Gastroesophageal sphincter (tissue), 4 donors: ENCODE data around the gene WDR54. TPM values are rescaled to one million over a fixed set of nuclear protein-coding genes. Genes with fewer than 3 reads are reported as not detected.
"Not testable (repeated sequence)": the region's sequence is repeated elsewhere in the genome, so short reads cannot be mapped to it uniquely, and the experiment has no call there.

Experiments
- ATAC-seq: fragments of 150-250 bp; one replicate; pipeline ENCODE4 v1.9.1; 2016; ENCODE audit warnings: mild to moderate bottlenecking, moderate library complexity
- H3K27ac ChIP-seq, 4 donors: fragments of 200-600 bp; sonication (generic) in 3 of 4; 1 replicate in 3 of 4; 2 replicates in 1 of 4; pipeline ENCODE4 v1.5.1; 2016 to 2019
- H3K27me3 ChIP-seq: fragments of 200-600 bp; sonication (generic); one replicate; pipeline ENCODE4 v1.5.1; 2019
- H3K36me3 ChIP-seq, 2 donors: fragments of 200-600 bp; sonication (generic); one replicate each; pipeline ENCODE4 v1.5.1; 2019; ENCODE audit warnings: control low read depth in 1 of 2
- H3K4me1 ChIP-seq, 3 donors: fragments of 200-600 bp; sonication (generic); 1 replicate in 2 of 3; 2 replicates in 1 of 3; pipeline ENCODE4 v1.5.1; 2016 to 2019; ENCODE audit warnings: control low read depth in 2 of 3
- H3K4me3 ChIP-seq, 2 donors: fragments of 200-600 bp; sonication (generic); one replicate each; pipeline ENCODE4 v1.5.1; 2019; ENCODE audit warnings: mild to moderate bottlenecking in 1 of 2, moderate library complexity in 1 of 2
- H3K9me3 ChIP-seq, 3 donors: fragments of 200-600 bp; sonication (generic); one replicate each; pipeline ENCODE4 v1.5.1; 2017 to 2019; ENCODE audit warnings: control low read depth in 2 of 3
- EP300 ChIP-seq: sonication (generic); formaldehyde crosslinking; IDR thresholded peaks from one replicate; pipeline ENCODE4 v1.6.1; 2017; ENCODE audit warnings: antibody characterized with exemption, mild to moderate bottlenecking
- POLR2A ChIP-seq, 2 donors: fragments of 450-650 bp; IDR thresholded peaks; one replicate each; pipeline ENCODE4 v1.6.1; 2017; ENCODE audit warnings: antibody characterized with exemption in 2 of 2, mild to moderate bottlenecking in 2 of 2, moderate library complexity in 1 of 2
- POLR2AphosphoS5 ChIP-seq: sonication (generic); formaldehyde crosslinking; IDR thresholded peaks from one replicate; pipeline ENCODE4 v1.6.1; 2017; ENCODE audit warnings: antibody characterized with exemption
- WGBS, 2 donors: methylation state at CpG; one replicate each; pipeline ENCODE4 v1.1.5; 2018; ENCODE audit warnings: low coverage in 1 of 2; 5-methylcytosine and 5-hydroxymethylcytosine counted together
- total RNA-seq, 4 donors: library from RNA; depleted of rRNA; stranded (reverse); fragments of >200 nt; gene quantifications; one replicate each; pipeline ENCODE4 v1.1.0, GENCODE V29; 2016
- TF ChIP-seq, protein P1 (sequence below), 4 experiments: fragments of 200-600 bp in 2 of 4; fragments of 450-650 bp in 2 of 4; sonication (generic) in 1 of 4; IDR thresholded peaks; one replicate each; pipeline ENCODE4 v1.5.1; 2017 to 2019; ENCODE audit warnings: antibody characterized with exemption in 4 of 4, mild to moderate bottlenecking in 2 of 4, moderate library complexity in 2 of 4

WDR54 gene
- total RNA-seq, 4 donors from 2014 or later: 4.2 to 12.4 (median 8.8) TPM

DNA sequence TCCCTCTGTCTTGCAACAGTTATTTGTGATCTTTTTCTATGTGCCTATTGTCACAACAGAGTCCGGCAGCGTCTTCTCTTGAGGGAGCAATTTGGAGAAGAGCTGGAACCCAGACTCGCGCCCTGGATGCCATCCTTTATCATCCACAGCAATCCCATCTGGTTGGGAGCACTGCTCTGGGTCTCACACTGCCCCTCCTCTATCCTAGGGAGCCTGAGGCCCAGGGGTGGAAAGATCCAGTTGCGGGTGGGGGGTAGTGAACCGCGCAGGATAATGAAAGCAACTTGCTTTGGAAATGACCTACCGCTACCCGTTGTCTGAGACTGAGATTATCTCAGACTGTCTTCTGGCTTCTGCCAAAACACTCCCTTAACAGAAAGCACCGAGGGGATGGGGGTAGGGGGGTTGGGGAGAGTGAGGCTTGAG lies 37.4 kb downstream of the WDR54 start:
- Histone ChIP-seq H3K27ac (peak overlapping the region in 3 of 4 donors; percentile 84 to 91 (median 87)), H3K9me3 (no peaks in the 10 kb centered on the region), H3K36me3 (peaks cover 0 to 25% of the 10 kb centered on the region in 2 donors), H3K4me3 (peak overlapping the region; percentile 67 to 79), H3K4me1 (peaks cover 2 to 48% (median 31%) of the 10 kb centered on the region in 3 donors), H3K27me3 (no peaks in the 10 kb centered on the region)
- TF ChIP-seq EP300: no peak
- no peak for TF ChIP-seq POLR2A (IDR thresholded peaks at IDR 0.05)
- no peak for TF ChIP-seq POLR2AphosphoS5
- TF ChIP-seq, protein P1, sequence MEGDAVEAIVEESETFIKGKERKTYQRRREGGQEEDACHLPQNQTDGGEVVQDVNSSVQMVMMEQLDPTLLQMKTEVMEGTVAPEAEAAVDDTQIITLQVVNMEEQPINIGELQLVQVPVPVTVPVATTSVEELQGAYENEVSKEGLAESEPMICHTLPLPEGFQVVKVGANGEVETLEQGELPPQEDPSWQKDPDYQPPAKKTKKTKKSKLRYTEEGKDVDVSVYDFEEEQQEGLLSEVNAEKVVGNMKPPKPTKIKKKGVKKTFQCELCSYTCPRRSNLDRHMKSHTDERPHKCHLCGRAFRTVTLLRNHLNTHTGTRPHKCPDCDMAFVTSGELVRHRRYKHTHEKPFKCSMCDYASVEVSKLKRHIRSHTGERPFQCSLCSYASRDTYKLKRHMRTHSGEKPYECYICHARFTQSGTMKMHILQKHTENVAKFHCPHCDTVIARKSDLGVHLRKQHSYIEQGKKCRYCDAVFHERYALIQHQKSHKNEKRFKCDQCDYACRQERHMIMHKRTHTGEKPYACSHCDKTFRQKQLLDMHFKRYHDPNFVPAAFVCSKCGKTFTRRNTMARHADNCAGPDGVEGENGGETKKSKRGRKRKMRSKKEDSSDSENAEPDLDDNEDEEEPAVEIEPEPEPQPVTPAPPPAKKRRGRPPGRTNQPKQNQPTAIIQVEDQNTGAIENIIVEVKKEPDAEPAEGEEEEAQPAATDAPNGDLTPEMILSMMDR (IDR thresholded peaks at IDR 0.05): no peak
- ATAC-seq: no peak
- 0 to 6% methylated on average over 4 to 10 of the region's 10 CpGs for WGBS, 2 donors

DNA sequence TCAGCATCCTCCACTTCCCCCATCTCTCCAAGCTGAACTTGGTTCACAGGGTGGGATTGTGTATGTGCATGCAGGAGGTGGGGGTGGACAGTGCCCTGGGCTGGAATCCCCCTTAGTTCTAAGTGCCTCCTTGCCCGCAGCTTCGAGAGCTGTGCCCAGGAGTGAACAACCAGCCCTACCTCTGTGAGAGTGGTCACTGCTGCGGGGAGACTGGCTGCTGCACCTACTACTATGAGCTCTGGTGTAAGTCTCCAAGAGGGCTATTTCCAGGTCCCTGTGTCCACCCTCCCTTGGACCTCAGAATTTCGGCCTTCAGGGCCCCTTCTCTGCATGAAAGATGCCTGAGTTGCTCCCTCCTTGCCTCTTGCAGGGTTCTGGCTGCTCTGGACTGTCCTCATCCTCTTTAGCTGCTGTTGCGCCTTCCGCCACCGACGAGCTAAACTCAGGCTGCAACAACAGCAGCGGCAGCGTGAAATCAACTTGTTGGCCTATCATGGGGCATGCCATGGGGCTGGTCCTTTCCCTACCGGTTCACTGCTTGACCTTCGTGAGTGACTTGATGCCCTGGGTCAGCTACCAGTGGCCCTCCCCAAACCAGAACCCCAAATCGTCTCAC lies 38.1 kb downstream of the WDR54 start:
- peak; percentile 2 for TF ChIP-seq POLR2AphosphoS5
- 82 to 100% methylated on average over 1 to 10 of the region's 13 CpGs for WGBS, 2 donors
- H3K27me3 ChIP-seq, H3K27ac ChIP-seq, ATAC-seq, H3K9me3 ChIP-seq, H3K4me3 ChIP-seq: not testable (repeated sequence)
- Histone ChIP-seq H3K36me3 (peaks cover 0 to 25% of the 10 kb centered on the region in 2 donors), H3K4me1 (peaks cover 5 to 50% (median 35%) of the 10 kb centered on the region in 3 donors)

DNA sequence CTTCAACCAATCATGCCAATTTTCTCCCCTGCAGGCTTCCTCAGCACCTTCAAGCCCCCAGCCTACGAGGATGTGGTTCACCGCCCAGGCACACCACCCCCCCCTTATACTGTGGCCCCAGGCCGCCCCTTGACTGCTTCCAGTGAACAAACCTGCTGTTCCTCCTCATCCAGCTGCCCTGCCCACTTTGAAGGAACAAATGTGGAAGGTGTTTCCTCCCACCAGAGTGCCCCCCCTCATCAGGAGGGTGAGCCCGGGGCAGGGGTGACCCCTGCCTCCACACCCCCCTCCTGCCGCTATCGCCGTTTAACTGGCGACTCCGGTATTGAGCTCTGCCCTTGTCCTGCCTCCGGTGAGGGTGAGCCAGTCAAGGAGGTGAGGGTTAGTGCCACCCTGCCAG lies 38.7 kb downstream of the WDR54 start:
- not testable (repeated sequence) for H3K9me3 ChIP-seq, H3K4me3 ChIP-seq, H3K27ac ChIP-seq, ATAC-seq, H3K27me3 ChIP-seq
- 69% methylated on average over 4 of the region's 10 CpGs; no CpG with 5 or more reads in 1 of the 2 donors for WGBS, 2 donors
- peaks cover 0 to 25% of the 10 kb centered on the region in 2 donors for H3K36me3 ChIP-seq
- peaks cover 5 to 50% (median 35%) of the 10 kb centered on the region in 3 donors for H3K4me1 ChIP-seq

DNA sequence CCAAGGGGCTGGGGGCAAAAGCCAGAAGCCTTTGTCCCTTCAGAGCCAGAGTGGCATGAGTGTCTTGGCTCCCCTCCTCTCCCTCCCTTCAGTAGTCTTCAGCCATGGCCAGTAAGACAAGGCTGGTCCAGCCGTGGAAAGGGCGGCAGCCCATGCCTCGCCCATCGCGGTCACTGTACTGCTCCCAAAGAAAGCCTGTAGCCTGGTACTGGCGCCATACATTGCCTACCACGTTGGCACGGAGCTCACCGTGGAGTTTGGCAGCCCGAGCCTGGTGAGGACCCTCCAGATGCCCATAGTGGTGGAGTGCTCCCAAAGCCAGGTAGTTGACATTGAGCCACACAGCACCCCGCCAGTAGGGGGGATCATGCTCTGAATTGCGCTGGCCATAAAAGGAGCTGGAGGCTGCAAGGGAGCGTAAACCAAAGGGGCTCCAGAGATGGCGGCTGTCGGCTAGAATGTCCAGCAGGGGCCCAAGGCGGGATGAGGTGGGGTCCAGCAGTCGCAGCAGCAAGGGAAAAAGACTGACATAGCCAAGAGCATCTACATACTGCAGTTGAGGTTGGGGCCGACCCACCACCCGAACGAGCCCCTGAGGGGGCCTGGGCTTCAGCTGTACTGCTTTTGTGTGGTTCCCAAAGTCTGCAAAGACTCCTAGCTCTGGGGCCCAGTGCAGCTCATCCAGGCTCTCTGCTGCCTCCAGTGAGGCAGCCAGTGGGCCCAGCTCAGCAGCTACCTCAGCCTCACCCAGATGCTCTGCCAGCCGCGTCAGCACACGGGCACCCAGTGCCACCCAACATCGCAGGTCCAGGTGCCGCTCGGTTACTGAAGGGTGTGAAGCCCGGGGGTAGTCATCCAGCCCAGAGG lies 39.9 kb downstream of the WDR54 start:
- H3K27me3 ChIP-seq: no peaks in the 10 kb centered on the region
- TF ChIP-seq, protein P1 (IDR thresholded peaks at IDR 0.05): no peak
- TF ChIP-seq POLR2AphosphoS5 (no peak), POLR2A (IDR thresholded peaks at IDR 0.05) (no peak), EP300 (no peak)
- H3K9me3 ChIP-seq: no peaks in the 10 kb centered on the region
- ATAC-seq: no peak
- no peak overlapping the region for H3K27ac ChIP-seq
- H3K36me3 ChIP-seq: peaks cover 0 to 25% of the 10 kb centered on the region in 2 donors
- 85 to 92% methylated on average over 4 to 8 of the region's 27 CpGs for WGBS, 2 donors
- peaks cover 2 to 46% (median 25%) of the 10 kb centered on the region in 3 donors for H3K4me1 ChIP-seq
- no peak overlapping the region for H3K4me3 ChIP-seq

DNA sequence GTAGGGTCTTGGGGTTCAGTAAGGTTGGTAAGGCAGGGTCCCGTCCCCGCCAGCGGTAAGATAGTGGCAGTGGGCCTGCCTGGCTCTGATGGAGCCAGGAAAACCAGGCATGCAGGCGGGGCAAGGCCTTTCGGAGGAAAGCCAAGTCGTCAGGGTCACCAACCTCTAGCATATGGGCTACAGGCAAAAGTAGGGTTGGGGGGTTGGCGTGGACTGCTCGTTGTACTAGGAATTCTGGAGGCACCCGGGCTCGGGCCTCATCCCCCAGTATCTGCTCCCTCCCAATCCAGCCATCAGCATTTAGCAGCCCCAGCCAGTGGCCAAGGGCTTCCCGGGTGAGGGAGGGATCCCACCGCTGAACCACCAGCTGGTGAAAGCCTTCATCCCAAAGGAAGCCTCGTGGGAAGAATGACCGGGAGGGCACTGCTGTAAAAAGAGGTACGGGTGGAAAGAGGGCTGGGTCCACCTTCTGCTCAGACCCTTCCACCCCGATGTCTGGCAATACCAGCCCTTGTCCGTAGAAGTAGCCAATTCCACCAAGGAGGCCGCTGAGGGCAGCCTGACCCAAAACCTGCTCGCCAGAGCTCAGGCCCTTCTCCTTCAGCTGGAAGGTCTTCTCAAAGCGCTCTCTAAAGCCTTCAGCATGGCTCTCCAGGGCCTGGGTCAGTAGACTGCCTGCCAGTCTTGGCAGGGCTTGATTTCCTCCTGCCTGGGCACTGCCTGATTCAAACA lies 40.7 kb downstream of the WDR54 start:
- Histone ChIP-seq H3K4me1 (peaks cover 2 to 40% (median 18%) of the 10 kb centered on the region in 3 donors), H3K27ac (no peak overlapping the region), H3K4me3 (no peak overlapping the region), H3K36me3 (peaks cover 0 to 25% of the 10 kb centered on the region in 2 donors), H3K9me3 (no peaks in the 10 kb centered on the region), H3K27me3 (no peaks in the 10 kb centered on the region)
- no peak for ATAC-seq
- 40 to 84% methylated on average over 1 to 5 of the region's 20 CpGs for WGBS, 2 donors
- no peak for TF ChIP-seq POLR2AphosphoS5
- no peak for TF ChIP-seq EP300
- TF ChIP-seq POLR2A (IDR thresholded peaks at IDR 0.05): no peak
- TF ChIP-seq, protein P1 (IDR thresholded peaks at IDR 0.05): no peak
